ENCODE results near the gene GRIN1.

The GRIN1 gene

DNA sequence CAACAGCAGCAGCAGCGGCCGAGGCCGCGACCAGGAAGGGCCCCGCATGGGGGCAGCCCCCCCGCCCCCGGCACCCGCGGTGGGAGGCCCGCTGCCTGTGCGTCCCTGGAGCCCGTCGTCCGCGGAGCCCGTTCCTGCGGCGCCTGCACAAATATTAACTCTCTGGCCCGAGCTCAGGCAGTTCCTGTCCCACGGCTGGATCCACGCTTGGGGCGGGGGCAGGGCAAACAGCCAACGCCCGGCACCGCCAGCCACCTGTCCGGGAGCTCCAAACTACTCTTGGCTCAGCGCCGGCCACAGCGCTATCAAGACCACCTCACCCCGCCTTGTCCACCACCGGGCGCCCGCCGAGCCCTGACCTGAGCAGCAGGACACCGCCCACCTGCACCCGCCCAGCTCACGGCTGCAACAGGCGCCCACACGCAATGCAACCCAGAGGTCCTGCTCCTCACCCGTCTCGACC is 31.0 kb downstream of the GRIN1 start, which contains the start of gene LRRC26 (continued):
- TF ChIP-seq, protein P1, sequence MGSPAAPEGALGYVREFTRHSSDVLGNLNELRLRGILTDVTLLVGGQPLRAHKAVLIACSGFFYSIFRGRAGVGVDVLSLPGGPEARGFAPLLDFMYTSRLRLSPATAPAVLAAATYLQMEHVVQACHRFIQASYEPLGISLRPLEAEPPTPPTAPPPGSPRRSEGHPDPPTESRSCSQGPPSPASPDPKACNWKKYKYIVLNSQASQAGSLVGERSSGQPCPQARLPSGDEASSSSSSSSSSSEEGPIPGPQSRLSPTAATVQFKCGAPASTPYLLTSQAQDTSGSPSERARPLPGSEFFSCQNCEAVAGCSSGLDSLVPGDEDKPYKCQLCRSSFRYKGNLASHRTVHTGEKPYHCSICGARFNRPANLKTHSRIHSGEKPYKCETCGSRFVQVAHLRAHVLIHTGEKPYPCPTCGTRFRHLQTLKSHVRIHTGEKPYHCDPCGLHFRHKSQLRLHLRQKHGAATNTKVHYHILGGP (tag by site-specific recombination; IDR thresholded peaks at IDR 0.05): no peak
- TF ChIP-seq ZBTB26 (tag by site-specific recombination; optimal IDR thresholded peaks at IDR 0.05) (no peak), ZFP3 (tag by site-specific recombination; IDR thresholded peaks at IDR 0.05; ENCODE audit: low read depth) (no peak), ZFHX2 (tag by site-specific recombination; conservative IDR thresholded peaks at IDR 0.05) (peak; percentile 77)
- TF ChIP-seq, protein P2, sequence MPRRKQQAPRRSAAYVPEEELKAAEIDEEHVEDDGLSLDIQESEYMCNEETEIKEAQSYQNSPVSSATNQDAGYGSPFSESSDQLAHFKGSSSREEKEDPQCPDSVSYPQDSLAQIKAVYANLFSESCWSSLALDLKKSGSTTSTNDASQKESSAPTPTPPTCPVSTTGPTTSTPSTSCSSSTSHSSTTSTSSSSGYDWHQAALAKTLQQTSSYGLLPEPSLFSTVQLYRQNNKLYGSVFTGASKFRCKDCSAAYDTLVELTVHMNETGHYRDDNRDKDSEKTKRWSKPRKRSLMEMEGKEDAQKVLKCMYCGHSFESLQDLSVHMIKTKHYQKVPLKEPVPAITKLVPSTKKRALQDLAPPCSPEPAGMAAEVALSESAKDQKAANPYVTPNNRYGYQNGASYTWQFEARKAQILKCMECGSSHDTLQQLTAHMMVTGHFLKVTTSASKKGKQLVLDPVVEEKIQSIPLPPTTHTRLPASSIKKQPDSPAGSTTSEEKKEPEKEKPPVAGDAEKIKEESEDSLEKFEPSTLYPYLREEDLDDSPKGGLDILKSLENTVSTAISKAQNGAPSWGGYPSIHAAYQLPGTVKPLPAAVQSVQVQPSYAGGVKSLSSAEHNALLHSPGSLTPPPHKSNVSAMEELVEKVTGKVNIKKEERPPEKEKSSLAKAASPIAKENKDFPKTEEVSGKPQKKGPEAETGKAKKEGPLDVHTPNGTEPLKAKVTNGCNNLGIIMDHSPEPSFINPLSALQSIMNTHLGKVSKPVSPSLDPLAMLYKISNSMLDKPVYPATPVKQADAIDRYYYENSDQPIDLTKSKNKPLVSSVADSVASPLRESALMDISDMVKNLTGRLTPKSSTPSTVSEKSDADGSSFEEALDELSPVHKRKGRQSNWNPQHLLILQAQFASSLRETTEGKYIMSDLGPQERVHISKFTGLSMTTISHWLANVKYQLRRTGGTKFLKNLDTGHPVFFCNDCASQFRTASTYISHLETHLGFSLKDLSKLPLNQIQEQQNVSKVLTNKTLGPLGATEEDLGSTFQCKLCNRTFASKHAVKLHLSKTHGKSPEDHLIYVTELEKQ (tag by site-specific recombination; IDR thresholded peaks at IDR 0.05; ENCODE audit: borderline replicate concordance): no peak

DNA sequence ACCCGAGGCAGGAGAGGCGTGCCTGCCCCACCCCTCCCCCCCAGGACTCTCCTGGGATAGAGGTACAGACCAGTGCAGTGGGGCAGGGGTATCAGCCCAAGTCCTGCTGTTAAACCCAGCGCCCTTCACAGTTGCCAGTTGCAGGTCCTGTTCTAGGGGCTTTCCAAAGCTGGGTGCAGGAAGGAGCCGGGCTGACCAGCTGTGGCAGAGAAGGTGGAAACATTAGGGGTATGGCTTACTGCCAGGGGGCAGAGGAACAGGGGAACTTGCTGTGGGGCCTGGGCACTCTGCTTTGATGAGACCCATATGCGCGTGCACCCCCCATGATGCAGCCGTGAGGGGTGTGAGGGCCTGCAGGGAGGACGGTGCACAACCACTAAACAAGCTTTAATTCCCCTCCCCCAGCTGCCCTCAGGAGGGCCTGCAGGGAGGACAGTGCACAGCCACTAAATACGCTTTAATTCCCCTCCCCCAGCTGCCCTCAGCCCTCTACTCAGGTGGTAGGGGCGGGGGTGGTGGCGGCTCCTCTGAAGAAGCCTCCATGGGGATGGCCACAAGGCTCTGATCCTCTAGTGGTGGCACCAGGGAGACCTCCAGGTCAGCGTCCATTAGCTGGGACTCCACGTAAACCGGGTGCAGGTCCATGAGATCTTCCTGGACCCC is 31.7 kb downstream of the GRIN1 start:
- ChIA-PET POLR2A (interaction anchor here (0.7 to 7.4 kb wide), 3 partner anchors 20 to 41 kb away, joined by 3 to 53 read pairs (median 6); no protein-coding TSS in a partner anchor), CTCF (interaction anchor here (0.5 to 1.8 kb wide), 4 partner anchors 41 to 66 kb away, joined by 3 to 7 read pairs (median 5); no protein-coding TSS in a partner anchor)
- TF ChIP-seq ZNF366 (tag by site-specific recombination; conservative IDR thresholded peaks at IDR 0.05) (no peak), GLIS1 (tag by site-specific recombination; IDR thresholded peaks at IDR 0.05) (0 out of 2 replicates have a peak, but pooled peaks have one; percentile 22), MEIS1 (CRISPR knock-in tag; IDR thresholded peaks at IDR 0.05; ENCODE audit: borderline replicate concordance) (no peak), KLF1 (tag by site-specific recombination; IDR thresholded peaks at IDR 0.05) (0 out of 2 replicates have a peak, but pooled peaks have one; percentile 15), ZNF354C (tag by site-specific recombination; IDR thresholded peaks at IDR 0.05; ENCODE audit: borderline replicate concordance, low read depth) (no peak), ZIC2 (tag by site-specific recombination; IDR thresholded peaks at IDR 0.05) (peak; percentile 33; the same call in 1 of the 2 replicates), KLF8 (tag by site-specific recombination; IDR thresholded peaks at IDR 0.05) (0 out of 2 replicates have a peak, but pooled peaks have one; percentile 9), SCRT2 (tag by site-specific recombination; IDR thresholded peaks at IDR 0.05) (peak; percentile 6; the same call in 1 of the 2 replicates)
- Histone ChIP-seq H3K9me3 (ENCODE audit: control insufficient read depth, insufficient read depth, low read depth, low read length) (no peaks in the 10 kb centered on the region), H3K4me1 (ENCODE audit: control insufficient read depth, insufficient read depth, low read length) (no peaks in the 10 kb centered on the region; the same call in 1 of the 2 replicates), H3K4me3 (ENCODE audit: low read depth, low read length) (no peak overlapping the region), H3K36me3 (ENCODE audit: control insufficient read depth in 2 of 2, insufficient read depth in 1 of 2, low read length in 2 of 2) (peaks cover 0 to 3% of the 10 kb centered on the region in 2 experiments; a peak in 1 of 3 replicates), H3K27ac (ENCODE audit: extremely low read depth, low read depth, low read length) (no peak overlapping the region)

- H3K36me3 ChIP-seq (ENCODE audit: control insufficient read depth in 2 of 2, insufficient read depth in 1 of 2, low read length in 2 of 2): peaks cover 0 to 3% of the 10 kb centered on the region in 2 experiments; a peak in 1 of 3 replicates
- POLR2A ChIA-PET: interaction anchor here (0.7 to 7.4 kb wide), 3 partner anchors 21 to 70 kb away, joined by 3 to 53 read pairs (median 6); partner anchors contain the start of gene TUBB4B
- no peaks in the 10 kb centered on the region; the same call in 1 of the 2 replicates for H3K4me1 ChIP-seq (ENCODE audit: control insufficient read depth, insufficient read depth, low read length)
- no peak overlapping the region for H3K27ac ChIP-seq (ENCODE audit: extremely low read depth, low read depth, low read length)
- CTCF ChIA-PET: interaction anchor here (1.0 to 1.8 kb wide), 4 partner anchors 40 to 65 kb away, joined by 3 to 7 read pairs (median 5); no protein-coding TSS in a partner anchor
- H3K4me3 ChIP-seq (ENCODE audit: low read depth, low read length): no peak overlapping the region
- no peaks in the 10 kb centered on the region for H3K9me3 ChIP-seq (ENCODE audit: control insufficient read depth, insufficient read depth, low read depth, low read length)
- TF ChIP-seq SCRT2 (tag by site-specific recombination; IDR thresholded peaks at IDR 0.05) (peak; percentile 57), GLIS2 (tag by site-specific recombination; IDR thresholded peaks at IDR 0.05) (0 out of 2 replicates have a peak, but pooled peaks have one; percentile 19), ZNF600 (tag by site-specific recombination; IDR thresholded peaks at IDR 0.05) (no peak), GLIS1 (tag by site-specific recombination; IDR thresholded peaks at IDR 0.05) (peak; percentile 47)
- TF ChIP-seq, protein P3, sequence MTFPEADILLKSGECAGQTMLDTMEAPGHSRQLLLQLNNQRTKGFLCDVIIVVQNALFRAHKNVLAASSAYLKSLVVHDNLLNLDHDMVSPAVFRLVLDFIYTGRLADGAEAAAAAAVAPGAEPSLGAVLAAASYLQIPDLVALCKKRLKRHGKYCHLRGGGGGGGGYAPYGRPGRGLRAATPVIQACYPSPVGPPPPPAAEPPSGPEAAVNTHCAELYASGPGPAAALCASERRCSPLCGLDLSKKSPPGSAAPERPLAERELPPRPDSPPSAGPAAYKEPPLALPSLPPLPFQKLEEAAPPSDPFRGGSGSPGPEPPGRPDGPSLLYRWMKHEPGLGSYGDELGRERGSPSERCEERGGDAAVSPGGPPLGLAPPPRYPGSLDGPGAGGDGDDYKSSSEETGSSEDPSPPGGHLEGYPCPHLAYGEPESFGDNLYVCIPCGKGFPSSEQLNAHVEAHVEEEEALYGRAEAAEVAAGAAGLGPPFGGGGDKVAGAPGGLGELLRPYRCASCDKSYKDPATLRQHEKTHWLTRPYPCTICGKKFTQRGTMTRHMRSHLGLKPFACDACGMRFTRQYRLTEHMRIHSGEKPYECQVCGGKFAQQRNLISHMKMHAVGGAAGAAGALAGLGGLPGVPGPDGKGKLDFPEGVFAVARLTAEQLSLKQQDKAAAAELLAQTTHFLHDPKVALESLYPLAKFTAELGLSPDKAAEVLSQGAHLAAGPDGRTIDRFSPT (tag by site-specific recombination; IDR thresholded peaks at IDR 0.05): peak; percentile 68; the same call in 1 of the 2 replicates
Observed at GRCh38 chr9:137171149-137171900, 32.4 kb downstream of the GRIN1 start.

Data from HEK293 (cell line).